Dermis blood vessel endothelial cell (primary cell): ENCODE measurements around the gene CFP. TPM values are rescaled to one million over a fixed set of nuclear protein-coding genes. Genes with fewer than 3 reads are reported as not detected.

Experiments used
- DNase-seq: peaks from one replicate; pipeline ENCODE4 v3.0.0; 2010
- total RNA-seq: library from RNA; depleted of rRNA; stranded (reverse); fragments of >200 nt; gene quantifications from 2 replicates; pipeline ENCODE4 v1.2.3, GENCODE V29; 2014

CFP gene
- total RNA-seq, 1 donor from 2014 or later: 0.85 TPM

DNA sequence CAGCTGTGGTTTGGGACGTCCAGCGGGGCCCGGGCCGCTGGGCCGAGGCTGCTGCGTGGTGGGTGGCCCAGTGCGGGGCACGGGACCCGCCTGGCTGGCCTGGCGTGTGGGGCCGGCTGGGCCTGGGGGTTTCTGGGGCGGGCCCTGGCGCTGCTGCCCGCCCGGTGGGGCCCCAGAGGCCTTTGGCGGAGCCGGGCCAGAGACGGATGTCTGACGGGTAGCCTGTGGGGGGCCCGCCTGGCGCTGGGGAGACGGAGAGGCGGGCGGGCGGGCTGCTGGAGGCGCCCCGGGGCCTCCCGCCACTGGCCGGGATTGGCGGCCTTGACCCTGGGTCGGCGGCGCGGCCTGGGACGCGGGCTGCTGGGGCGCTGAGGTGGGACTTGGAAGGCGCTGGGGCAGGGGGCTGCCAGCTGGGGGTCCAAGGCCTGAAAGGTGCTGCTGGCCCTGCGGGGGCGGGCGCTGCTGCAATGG, 55.6 kb downstream of the CFP start:
- no peak for DNase-seq

DNA sequence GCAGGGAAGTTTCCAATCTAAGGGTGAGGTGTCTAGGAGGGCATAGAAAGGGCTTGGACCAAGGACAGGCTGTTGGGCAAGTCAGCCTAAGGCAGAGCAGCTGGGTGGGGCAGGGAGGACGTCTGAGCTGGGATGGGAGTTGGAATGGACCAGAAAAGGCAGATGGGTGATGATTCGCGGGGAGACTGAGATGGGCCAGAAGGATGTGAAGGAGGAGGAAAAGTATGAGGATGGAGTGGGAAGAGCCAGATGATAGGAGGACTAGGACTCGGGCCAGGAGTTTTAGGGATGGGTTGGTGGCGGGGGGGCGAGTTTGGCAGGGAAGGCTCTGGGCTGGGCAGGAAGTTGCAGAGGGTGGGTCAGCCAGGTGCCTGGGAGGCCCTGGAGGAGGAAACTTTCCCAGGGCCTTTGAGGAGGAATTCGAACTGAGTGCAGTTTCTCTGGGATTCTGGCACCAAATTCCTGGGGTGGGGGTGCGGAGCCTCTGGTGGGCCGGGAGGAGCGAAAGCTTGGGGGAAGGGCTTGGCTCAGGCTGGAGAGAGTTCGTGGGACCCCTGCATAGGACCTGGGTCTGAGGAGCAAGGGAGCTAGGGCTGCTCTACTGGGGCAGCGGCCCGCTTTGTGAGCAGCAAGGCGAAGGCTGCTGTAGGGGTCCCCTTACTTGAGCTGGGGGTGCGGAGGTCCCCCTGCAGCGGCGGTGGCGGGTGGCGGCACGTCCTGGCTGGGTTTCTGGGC, 56.2 kb downstream of the CFP start:
- no peak for DNase-seq

Other genes starting within 250 kb of the CFP start
- gene ZNF41, start 146.7 kb downstream of the CFP start, total RNA-seq: 9.2 and 11.8 TPM in 2 replicates
- gene ARAF, start 68.7 kb downstream of the CFP start, total RNA-seq: 10.4 and 17.7 TPM in 2 replicates
- 66.4 and 102 TPM in 2 replicates for gene TIMP1, start 47.5 kb downstream of the CFP start, total RNA-seq
- gene SYN1, start 10.1 kb downstream of the CFP start, total RNA-seq: 0.05 TPM in 1 of 2 replicates, not detected in the other
- 13.4 and 17.6 TPM in 2 replicates for gene ELK1, start 20.6 kb upstream of the CFP start, total RNA-seq
- gene UXT, start 29.2 kb upstream of the CFP start, total RNA-seq: 58.9 and 95.6 TPM in 2 replicates
- 6.7 and 10.0 TPM in 2 replicates for gene ZNF81, start 207.0 kb upstream of the CFP start, total RNA-seq